ENCODE data around the gene FMO4.

Gene FMO4

DNA sequence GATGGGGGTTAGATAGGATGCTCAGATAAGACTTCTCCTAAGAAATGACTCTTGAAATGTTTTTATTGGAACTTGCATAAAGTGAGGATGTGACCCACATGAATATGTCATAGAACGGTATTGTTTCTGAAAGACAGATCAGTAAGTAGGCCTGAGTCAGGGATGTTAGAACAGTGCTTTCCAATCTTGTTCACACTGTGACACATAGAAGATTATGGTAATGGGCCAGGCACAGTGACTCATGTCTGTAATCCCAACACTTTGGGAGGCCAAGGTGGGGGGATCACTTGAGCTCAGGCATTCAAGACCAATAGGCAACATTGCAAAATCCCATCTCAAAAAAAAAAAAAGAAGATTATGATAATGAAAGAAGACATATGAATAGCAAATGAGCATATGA lies 32.9 kb downstream of the FMO4 start:
- Histone ChIP-seq H4K8ac (ENCODE audit: low read length) (no peak overlapping the region), H3K36me3 (ENCODE audit: control insufficient read depth in 1 of 2, insufficient read depth in 2 of 2, low read depth in 1 of 2, low read length in 2 of 2) (no peaks in the 10 kb centered on the region), H2AFZ (ENCODE audit: low read depth, low read length) (no peak overlapping the region), H3K4me1 (ENCODE audit: control insufficient read depth, insufficient read depth, low read depth, low read length) (no peaks in the 10 kb centered on the region), H3K27ac (ENCODE audit: low read length, poor library complexity, severe bottlenecking) (no peak overlapping the region), H2BK5ac (ENCODE audit: low read depth, low read length, poor library complexity, severe bottlenecking) (no peak overlapping the region), H2BK12ac (ENCODE audit: low read length in 2 of 2) (no peak overlapping the region), H3K18ac (ENCODE audit: low read depth in 1 of 2, low read length in 2 of 2) (no peak overlapping the region), H3K4me2 (ENCODE audit: low read length, poor library complexity, severe bottlenecking) (no peak overlapping the region), H3K4ac (ENCODE audit: low read depth in 1 of 2, low read length in 2 of 2) (no peak overlapping the region), H3K27me3 (ENCODE audit: control insufficient read depth in 1 of 2, insufficient read depth in 1 of 2, low read length in 2 of 2) (no peaks in the 10 kb centered on the region), H3K14ac (ENCODE audit: low read length in 2 of 2) (no peak overlapping the region), H2BK15ac (ENCODE audit: low read depth, poor library complexity, severe bottlenecking) (no peak overlapping the region), H3K9me3 (ENCODE audit: control insufficient read depth, low read length) (no peaks in the 10 kb centered on the region), H3K23ac (ENCODE audit: low read length in 2 of 2) (no peak overlapping the region), H3K79me1 (replicated peaks; ENCODE audit: low read length, poor library complexity, severe bottlenecking) (no peaks in the 10 kb centered on the region), H2BK120ac (ENCODE audit: low read depth, low read length) (no peak overlapping the region), H4K91ac (ENCODE audit: low read length) (no peak overlapping the region), H3K9ac (ENCODE audit: low read length) (no peak overlapping the region), H2AK5ac (ENCODE audit: low read length, severe bottlenecking) (no peak overlapping the region), H3K4me3 (ENCODE audit: insufficient read depth in 1 of 2, low read depth in 1 of 2, low read length in 2 of 2) (no peak overlapping the region)
- 95% methylated on average over 1 of the region's 1 CpG for WGBS
- DNase-seq = peak; percentile 1

DNA sequence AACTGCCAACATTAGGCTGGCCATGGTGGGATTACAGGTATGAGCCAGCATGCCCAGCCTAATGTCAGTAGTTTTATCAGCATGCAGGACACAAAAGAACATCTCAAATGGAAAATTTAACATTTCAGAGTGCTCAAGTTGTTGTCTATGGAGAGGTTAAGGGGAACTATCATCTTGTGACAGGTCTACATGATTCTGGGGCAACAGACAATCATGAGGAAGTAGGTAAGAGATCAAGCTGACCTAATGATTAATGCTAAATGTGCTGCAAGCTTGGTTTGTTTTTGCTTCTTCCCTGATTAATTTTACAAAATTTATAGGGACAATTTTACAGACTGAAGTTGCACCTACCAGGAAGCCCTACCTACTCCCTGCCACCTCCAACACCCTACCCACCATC lies 36.6 kb downstream of the FMO4 start:
- no peak for DNase-seq
- H3K9me3 ChIP-seq (ENCODE audit: control insufficient read depth, low read length) = no peaks in the 10 kb centered on the region
- H2BK120ac ChIP-seq (ENCODE audit: low read depth, low read length) = no peak overlapping the region

DNA sequence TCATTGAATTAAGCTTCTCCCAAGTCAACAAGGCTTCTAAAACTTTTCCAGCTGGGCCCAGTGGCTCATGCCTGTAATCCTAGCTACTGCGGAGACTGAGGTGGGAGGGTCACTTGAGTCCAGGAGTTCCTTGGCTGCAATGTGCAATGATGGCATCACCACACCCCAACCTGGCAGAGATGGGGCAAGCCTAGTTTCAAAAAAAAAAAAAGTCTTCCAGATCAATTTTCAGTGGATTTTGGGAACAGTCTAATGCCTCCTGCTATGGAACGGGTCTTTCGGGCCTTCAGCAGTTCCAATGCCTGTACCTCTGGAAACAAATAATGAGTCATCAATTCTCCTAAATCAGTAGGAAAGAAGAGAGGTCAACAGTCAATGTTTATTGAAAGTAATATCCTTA lies 38.0 kb downstream of the FMO4 start:
- H2AFZ ChIP-seq (ENCODE audit: low read depth, low read length) = no peak overlapping the region
- no peak overlapping the region for H2AK5ac ChIP-seq (ENCODE audit: low read length, severe bottlenecking)
- no peaks in the 10 kb centered on the region for H3K4me1 ChIP-seq (ENCODE audit: control insufficient read depth, insufficient read depth, low read depth, low read length)
- no peak overlapping the region for H3K18ac ChIP-seq (ENCODE audit: low read depth in 1 of 2, low read length in 2 of 2)
- H3K23ac ChIP-seq (ENCODE audit: low read length in 2 of 2) = no peak overlapping the region
- H3K27ac ChIP-seq (ENCODE audit: low read length, poor library complexity, severe bottlenecking) = no peak overlapping the region
- no peaks in the 10 kb centered on the region for H3K79me1 ChIP-seq (replicated peaks; ENCODE audit: low read length, poor library complexity, severe bottlenecking)
- 100% methylated on average over 3 of the region's 3 CpGs for WGBS
- H3K14ac ChIP-seq (ENCODE audit: low read length in 2 of 2) = no peak overlapping the region
- H3K36me3 ChIP-seq (ENCODE audit: control insufficient read depth in 1 of 2, insufficient read depth in 2 of 2, low read depth in 1 of 2, low read length in 2 of 2) = no peaks in the 10 kb centered on the region
- no peak overlapping the region for H2BK15ac ChIP-seq (ENCODE audit: low read depth, poor library complexity, severe bottlenecking)
- no peak overlapping the region for H3K4ac ChIP-seq (ENCODE audit: low read depth in 1 of 2, low read length in 2 of 2)
- no peaks in the 10 kb centered on the region for H3K27me3 ChIP-seq (ENCODE audit: control insufficient read depth in 1 of 2, insufficient read depth in 1 of 2, low read length in 2 of 2)
- H2BK12ac ChIP-seq (ENCODE audit: low read length in 2 of 2) = no peak overlapping the region
- no peak overlapping the region for H4K8ac ChIP-seq (ENCODE audit: low read length)
- no peak overlapping the region for H2BK120ac ChIP-seq (ENCODE audit: low read depth, low read length)
- no peak overlapping the region for H2BK5ac ChIP-seq (ENCODE audit: low read depth, low read length, poor library complexity, severe bottlenecking)
- H4K91ac ChIP-seq (ENCODE audit: low read length) = no peak overlapping the region
- no peak for DNase-seq
- no peaks in the 10 kb centered on the region for H3K9me3 ChIP-seq (ENCODE audit: control insufficient read depth, low read length)
- H3K4me2 ChIP-seq (ENCODE audit: low read length, poor library complexity, severe bottlenecking) = no peak overlapping the region
- H3K4me3 ChIP-seq (ENCODE audit: insufficient read depth in 1 of 2, low read depth in 1 of 2, low read length in 2 of 2) = no peak overlapping the region
- H3K9ac ChIP-seq (ENCODE audit: low read length) = no peak overlapping the region

More for the DNA sequence above, 36.6 kb downstream of the FMO4 start:
- no peak overlapping the region for H3K4me2 ChIP-seq (ENCODE audit: low read length, poor library complexity, severe bottlenecking)
- no peak overlapping the region for H3K14ac ChIP-seq (ENCODE audit: low read length in 2 of 2)
- no peak overlapping the region for H3K23ac ChIP-seq (ENCODE audit: low read length in 2 of 2)
- H2BK5ac ChIP-seq (ENCODE audit: low read depth, low read length, poor library complexity, severe bottlenecking) = no peak overlapping the region
- no peak overlapping the region for H3K9ac ChIP-seq (ENCODE audit: low read length)
- H3K27ac ChIP-seq (ENCODE audit: low read length, poor library complexity, severe bottlenecking) = no peak overlapping the region
- H2BK15ac ChIP-seq (ENCODE audit: low read depth, poor library complexity, severe bottlenecking) = no peak overlapping the region
- H3K4me1 ChIP-seq (ENCODE audit: control insufficient read depth, insufficient read depth, low read depth, low read length) = no peaks in the 10 kb centered on the region
- H3K27me3 ChIP-seq (ENCODE audit: control insufficient read depth in 1 of 2, insufficient read depth in 1 of 2, low read length in 2 of 2) = no peaks in the 10 kb centered on the region
- no peak overlapping the region for H3K4ac ChIP-seq (ENCODE audit: low read depth in 1 of 2, low read length in 2 of 2)
- H3K36me3 ChIP-seq (ENCODE audit: control insufficient read depth in 1 of 2, insufficient read depth in 2 of 2, low read depth in 1 of 2, low read length in 2 of 2) = no peaks in the 10 kb centered on the region
- no peak overlapping the region for H2AFZ ChIP-seq (ENCODE audit: low read depth, low read length)
- no peak overlapping the region for H2AK5ac ChIP-seq (ENCODE audit: low read length, severe bottlenecking)
- no peak overlapping the region for H4K8ac ChIP-seq (ENCODE audit: low read length)
- H3K79me1 ChIP-seq (replicated peaks; ENCODE audit: low read length, poor library complexity, severe bottlenecking) = no peaks in the 10 kb centered on the region
- H4K91ac ChIP-seq (ENCODE audit: low read length) = no peak overlapping the region
- H3K4me3 ChIP-seq (ENCODE audit: insufficient read depth in 1 of 2, low read depth in 1 of 2, low read length in 2 of 2) = no peak overlapping the region
- no peak overlapping the region for H3K18ac ChIP-seq (ENCODE audit: low read depth in 1 of 2, low read length in 2 of 2)
- H2BK12ac ChIP-seq (ENCODE audit: low read length in 2 of 2) = no peak overlapping the region

DNA sequence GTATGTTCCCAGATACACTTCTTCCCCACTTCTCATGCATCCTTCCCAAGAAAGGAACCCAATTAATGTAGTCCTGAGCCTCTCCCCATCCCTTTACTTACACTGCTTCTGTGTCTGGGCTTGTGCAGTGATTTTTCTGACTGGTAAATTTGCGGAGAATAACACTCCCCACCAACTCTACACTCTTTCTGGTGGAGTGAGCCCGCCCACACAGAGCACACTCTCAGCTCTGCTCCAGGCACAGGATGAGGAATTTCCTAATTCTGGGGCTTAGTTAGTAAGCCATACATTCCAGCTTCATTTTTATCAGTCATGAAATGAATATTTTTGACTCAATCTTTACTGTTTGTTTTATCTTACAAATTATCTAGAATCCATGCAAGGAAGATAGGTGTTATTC lies 38.6 kb downstream of the FMO4 start:
- Histone ChIP-seq H3K23ac (ENCODE audit: low read length in 2 of 2) (no peak overlapping the region), H3K4me3 (ENCODE audit: insufficient read depth in 1 of 2, low read depth in 1 of 2, low read length in 2 of 2) (no peak overlapping the region), H3K4ac (ENCODE audit: low read depth in 1 of 2, low read length in 2 of 2) (no peak overlapping the region), H2BK120ac (ENCODE audit: low read depth, low read length) (no peak overlapping the region), H3K9me3 (ENCODE audit: control insufficient read depth, low read length) (no peaks in the 10 kb centered on the region), H2BK12ac (ENCODE audit: low read length in 2 of 2) (no peak overlapping the region), H3K36me3 (ENCODE audit: control insufficient read depth in 1 of 2, insufficient read depth in 2 of 2, low read depth in 1 of 2, low read length in 2 of 2) (no peaks in the 10 kb centered on the region), H3K14ac (ENCODE audit: low read length in 2 of 2) (no peak overlapping the region), H2AK5ac (ENCODE audit: low read length, severe bottlenecking) (no peak overlapping the region), H3K4me2 (ENCODE audit: low read length, poor library complexity, severe bottlenecking) (no peak overlapping the region), H3K9ac (ENCODE audit: low read length) (no peak overlapping the region), H3K27ac (ENCODE audit: low read length, poor library complexity, severe bottlenecking) (no peak overlapping the region), H2AFZ (ENCODE audit: low read depth, low read length) (no peak overlapping the region), H2BK15ac (ENCODE audit: low read depth, poor library complexity, severe bottlenecking) (no peak overlapping the region), H3K27me3 (ENCODE audit: control insufficient read depth in 1 of 2, insufficient read depth in 1 of 2, low read length in 2 of 2) (no peaks in the 10 kb centered on the region), H4K8ac (ENCODE audit: low read length) (no peak overlapping the region), H3K79me1 (replicated peaks; ENCODE audit: low read length, poor library complexity, severe bottlenecking) (no peaks in the 10 kb centered on the region), H2BK5ac (ENCODE audit: low read depth, low read length, poor library complexity, severe bottlenecking) (no peak overlapping the region), H3K4me1 (ENCODE audit: control insufficient read depth, insufficient read depth, low read depth, low read length) (no peaks in the 10 kb centered on the region), H3K18ac (ENCODE audit: low read depth in 1 of 2, low read length in 2 of 2) (no peak overlapping the region), H4K91ac (ENCODE audit: low read length) (no peak overlapping the region)
- DNase-seq = no peak
- 91% methylated on average over 1 of the region's 2 CpGs for WGBS
